ENCODE measurements around the gene ATP6V1F.

DNA sequence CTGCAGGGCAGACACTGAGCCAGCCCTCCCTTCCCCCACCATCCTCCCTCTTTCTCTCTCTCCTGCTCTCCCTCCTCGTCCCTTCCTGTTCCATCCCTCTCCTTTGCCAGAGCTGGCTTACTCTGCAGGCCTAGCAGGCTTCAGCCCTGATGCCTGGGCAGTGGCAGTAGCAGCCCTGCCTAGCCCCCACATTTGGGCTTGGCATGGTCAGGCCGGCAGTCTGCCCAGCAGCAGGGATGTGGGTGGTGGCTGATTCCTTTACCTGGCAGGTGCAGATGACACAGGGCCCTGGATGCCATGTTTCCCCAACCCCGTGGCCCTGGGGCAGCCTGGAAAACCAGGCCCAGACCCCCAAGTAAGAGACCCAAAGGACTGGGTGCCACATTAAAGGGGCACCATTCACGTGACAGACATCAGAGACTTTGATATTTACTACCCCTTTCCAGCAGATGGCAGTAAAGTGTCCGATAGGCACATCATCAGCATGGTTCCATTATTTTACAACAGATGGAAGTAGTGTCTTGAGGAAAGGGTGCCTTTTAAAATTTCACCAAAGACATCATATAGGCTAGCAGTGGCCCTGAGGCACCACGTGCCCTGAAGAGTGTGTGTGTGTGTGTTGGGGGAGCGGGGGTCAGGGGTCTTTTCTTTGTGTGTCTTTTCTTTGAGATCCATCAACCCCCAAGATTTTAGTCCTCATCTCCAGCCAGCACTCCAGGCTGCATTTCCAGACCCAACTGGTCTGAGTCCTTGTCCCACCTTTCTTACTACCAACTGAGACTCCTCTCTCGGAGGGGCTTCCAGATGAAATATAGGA lies 41.9 kb downstream of the ATP6V1F start:
- TF ChIP-seq, protein P1, sequence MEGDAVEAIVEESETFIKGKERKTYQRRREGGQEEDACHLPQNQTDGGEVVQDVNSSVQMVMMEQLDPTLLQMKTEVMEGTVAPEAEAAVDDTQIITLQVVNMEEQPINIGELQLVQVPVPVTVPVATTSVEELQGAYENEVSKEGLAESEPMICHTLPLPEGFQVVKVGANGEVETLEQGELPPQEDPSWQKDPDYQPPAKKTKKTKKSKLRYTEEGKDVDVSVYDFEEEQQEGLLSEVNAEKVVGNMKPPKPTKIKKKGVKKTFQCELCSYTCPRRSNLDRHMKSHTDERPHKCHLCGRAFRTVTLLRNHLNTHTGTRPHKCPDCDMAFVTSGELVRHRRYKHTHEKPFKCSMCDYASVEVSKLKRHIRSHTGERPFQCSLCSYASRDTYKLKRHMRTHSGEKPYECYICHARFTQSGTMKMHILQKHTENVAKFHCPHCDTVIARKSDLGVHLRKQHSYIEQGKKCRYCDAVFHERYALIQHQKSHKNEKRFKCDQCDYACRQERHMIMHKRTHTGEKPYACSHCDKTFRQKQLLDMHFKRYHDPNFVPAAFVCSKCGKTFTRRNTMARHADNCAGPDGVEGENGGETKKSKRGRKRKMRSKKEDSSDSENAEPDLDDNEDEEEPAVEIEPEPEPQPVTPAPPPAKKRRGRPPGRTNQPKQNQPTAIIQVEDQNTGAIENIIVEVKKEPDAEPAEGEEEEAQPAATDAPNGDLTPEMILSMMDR (IDR thresholded peaks at IDR 0.05; ENCODE audit: insufficient read depth, low read length, poor library complexity, severe bottlenecking): peak; percentile 71
- no peak for TF ChIP-seq EZH2phosphoT487 (conservative IDR thresholded peaks at IDR 0.05; ENCODE audit: low read length)

All from SU-DHL-6 (cell line).